Osteoblast (primary cell): ENCODE data around the gene GPR6. TPM values are rescaled to one million over a fixed set of nuclear protein-coding genes. Genes with fewer than 3 reads are reported as not detected.

ENCODE experiments used
- DNase-seq: peaks from one replicate; pipeline ENCODE4 v3.0.0; 2011; ENCODE audit warnings: low spot score, mixed read lengths; ENCODE audit not compliant: insufficient read length; ENCODE audit errors: missing footprints
- H2AFZ ChIP-seq: 2 replicates; pipeline ENCODE4 v1.6.0; 2011; ENCODE audit warnings: mild to moderate bottlenecking, low read length
- H3K27ac ChIP-seq: 2 replicates; pipeline ENCODE4 v1.5.1; 2011; ENCODE audit warnings: mild to moderate bottlenecking, low read depth, low read length, moderate library complexity
- H3K27me3 ChIP-seq: 2 replicates; pipeline ENCODE4 v1.6.0; 2012; ENCODE audit warnings: mild to moderate bottlenecking, control low read depth, inconsistent platforms, low read length, moderate library complexity; ENCODE audit not compliant: insufficient read depth
- H3K36me3 ChIP-seq: 2 replicates; pipeline ENCODE4 v1.5.1; 2011; ENCODE audit warnings: mild to moderate bottlenecking, low read length, control low read depth, moderate library complexity; ENCODE audit not compliant: insufficient read depth
- H3K4me1 ChIP-seq: 2 replicates; pipeline ENCODE4 v1.5.1; 2011; ENCODE audit warnings: mild to moderate bottlenecking, low read length, control low read depth, moderate library complexity; ENCODE audit not compliant: insufficient read depth
- H3K4me2 ChIP-seq: 2 replicates; pipeline ENCODE4 v1.6.0; 2011; ENCODE audit warnings: mild to moderate bottlenecking, low read length; ENCODE audit not compliant: insufficient read depth
- H3K4me3 ChIP-seq: fragments of 200-600 bp; sonication (generic); 3 replicates; pipeline ENCODE4 v1.5.1; 2012; ENCODE audit warnings: mild to moderate bottlenecking, low read length, inconsistent platforms; ENCODE audit not compliant: insufficient read depth
- H3K79me2 ChIP-seq: 2 replicates; pipeline ENCODE4 v1.6.0; 2012; ENCODE audit warnings: mild to moderate bottlenecking, low read length, control low read depth, inconsistent platforms; ENCODE audit not compliant: insufficient read depth
- H3K9me3 ChIP-seq: 2 replicates; pipeline ENCODE4 v1.5.1; 2011; ENCODE audit warnings: low read depth, low read length, control low read depth
- H4K20me1 ChIP-seq: 2 replicates; pipeline ENCODE4 v1.6.0; 2012; ENCODE audit warnings: mild to moderate bottlenecking, low read length, control low read depth; ENCODE audit not compliant: insufficient read depth
- CTCF ChIP-seq: IDR thresholded peaks from 2 replicates; pipeline ENCODE4 v1.5.1; 2011; ENCODE audit warnings: mild to moderate bottlenecking, low read depth, low read length, moderate library complexity; ENCODE audit errors: extremely low read depth
- total RNA-seq: library from RNA; depleted of rRNA; stranded (reverse); fragments of >200 nt; gene quantifications from 2 replicates; pipeline ENCODE4 v1.2.3, GENCODE V29; 2012

Gene GPR6
- not detected in 2 replicates for total RNA-seq

GRCh38 chr6:109978174-109979032 lies at the start of gene GPR6:
GPR6 (plus strand) TSS chr6:109978311; CDS start chr6:109979113, 802 bp downstream.
- peaks cover 17% of the 10 kb centered on the region for H3K27me3 ChIP-seq
- H3K79me2 ChIP-seq: no peaks in the 10 kb centered on the region
- TF ChIP-seq CTCF: no peak
- H3K4me2 ChIP-seq: no peak within 1 kb of the TSS
- no peaks in the 10 kb centered on the region for H3K4me1 ChIP-seq
- no peak within 1 kb of the TSS for H3K27ac ChIP-seq
- no peaks in the 10 kb centered on the region for H4K20me1 ChIP-seq
- peak; percentile 92 for DNase-seq
- H2AFZ ChIP-seq: no peak within 1 kb of the TSS
- H3K4me3 ChIP-seq: no peak within 1 kb of the TSS
- no peaks in the 10 kb centered on the region for H3K36me3 ChIP-seq
- H3K9me3 ChIP-seq: no peaks in the 10 kb centered on the region

GRCh38 chr6:109934293-109934692 lies 43.8 kb upstream of the GPR6 start:
- no peaks in the 10 kb centered on the region for H3K9me3 ChIP-seq
- H3K36me3 ChIP-seq: no peaks in the 10 kb centered on the region
- H3K4me1 ChIP-seq: no peaks in the 10 kb centered on the region
- no peak for TF ChIP-seq CTCF
- H4K20me1 ChIP-seq: no peaks in the 10 kb centered on the region
- no peak overlapping the region for H2AFZ ChIP-seq
- no peaks in the 10 kb centered on the region for H3K27me3 ChIP-seq
- no peak overlapping the region for H3K27ac ChIP-seq
- no peaks in the 10 kb centered on the region for H3K79me2 ChIP-seq
- no peak for DNase-seq
- no peak overlapping the region for H3K4me3 ChIP-seq
- H3K4me2 ChIP-seq: no peak overlapping the region

- no peak for TF ChIP-seq CTCF
Observed at GRCh38 chr6:109939654-109940053, 38.5 kb upstream of the GPR6 start.

GRCh38 chr6:109944448-109944847 lies 33.7 kb upstream of the GPR6 start:
- Histone ChIP-seq H4K20me1 (no peaks in the 10 kb centered on the region), H3K4me2 (no peak overlapping the region), H3K4me3 (no peak overlapping the region), H3K4me1 (no peaks in the 10 kb centered on the region), H2AFZ (no peak overlapping the region), H3K79me2 (no peaks in the 10 kb centered on the region), H3K27ac (no peak overlapping the region), H3K27me3 (peaks cover 3% of the 10 kb centered on the region), H3K9me3 (no peaks in the 10 kb centered on the region), H3K36me3 (no peaks in the 10 kb centered on the region)
- DNase-seq: no peak
- no peak for TF ChIP-seq CTCF

More at GRCh38 chr6:109939654-109940053, 38.5 kb upstream of the GPR6 start:
- H3K4me2 ChIP-seq: no peak overlapping the region
- H3K4me1 ChIP-seq: no peaks in the 10 kb centered on the region
- H4K20me1 ChIP-seq: no peaks in the 10 kb centered on the region
- no peaks in the 10 kb centered on the region for H3K9me3 ChIP-seq
- no peak overlapping the region for H2AFZ ChIP-seq
- peaks cover 3% of the 10 kb centered on the region for H3K27me3 ChIP-seq
- no peak overlapping the region for H3K27ac ChIP-seq
- no peak for DNase-seq
- H3K4me3 ChIP-seq: no peak overlapping the region
- no peaks in the 10 kb centered on the region for H3K36me3 ChIP-seq
- H3K79me2 ChIP-seq: no peaks in the 10 kb centered on the region
